Measurements from ENCODE around the gene KIT.

Gene KIT

DNA sequence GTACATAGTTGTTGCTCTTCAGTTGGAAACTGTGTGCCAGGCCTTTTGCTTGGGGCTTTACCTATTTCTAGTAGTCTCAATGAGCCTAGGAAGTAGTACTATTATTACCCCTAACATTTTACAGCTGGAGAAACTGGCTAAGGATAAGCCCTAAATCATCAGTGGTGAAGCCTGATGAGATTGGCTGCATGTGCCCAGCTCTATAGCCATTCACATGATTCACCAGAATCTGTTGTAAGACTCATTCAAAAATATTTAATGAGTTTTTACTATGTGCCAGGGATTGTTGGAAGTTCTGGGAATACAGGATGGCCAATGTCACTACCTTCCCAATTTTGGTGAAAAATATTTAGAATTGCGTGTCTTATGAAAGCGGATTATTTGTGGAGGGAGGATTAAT lies 2.8 kb downstream of the KIT start:
- no peak for DNase-seq (ENCODE audit: low read depth in 2 of 2)

DNA sequence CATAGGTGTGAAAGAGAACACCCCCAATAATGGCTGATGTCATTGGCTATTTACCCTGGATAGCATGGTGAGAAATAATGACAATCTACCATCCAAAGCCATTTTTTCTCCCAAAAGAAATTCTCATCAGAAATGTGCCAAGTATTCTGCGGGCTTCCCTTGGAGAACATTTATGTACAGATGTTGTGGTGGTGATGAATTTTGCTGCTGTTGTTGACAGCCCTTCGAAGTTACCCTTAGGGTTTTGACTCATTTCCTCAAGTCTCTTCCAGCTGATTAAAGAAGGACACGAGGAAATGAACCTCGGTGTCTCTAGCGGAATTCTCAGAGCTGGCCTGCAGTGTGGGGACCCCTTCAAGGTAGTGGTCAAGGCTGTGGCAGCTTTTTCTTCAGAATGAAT lies 3.4 kb downstream of the KIT start:
- no peak for DNase-seq (ENCODE audit: low read depth in 2 of 2)

DNA sequence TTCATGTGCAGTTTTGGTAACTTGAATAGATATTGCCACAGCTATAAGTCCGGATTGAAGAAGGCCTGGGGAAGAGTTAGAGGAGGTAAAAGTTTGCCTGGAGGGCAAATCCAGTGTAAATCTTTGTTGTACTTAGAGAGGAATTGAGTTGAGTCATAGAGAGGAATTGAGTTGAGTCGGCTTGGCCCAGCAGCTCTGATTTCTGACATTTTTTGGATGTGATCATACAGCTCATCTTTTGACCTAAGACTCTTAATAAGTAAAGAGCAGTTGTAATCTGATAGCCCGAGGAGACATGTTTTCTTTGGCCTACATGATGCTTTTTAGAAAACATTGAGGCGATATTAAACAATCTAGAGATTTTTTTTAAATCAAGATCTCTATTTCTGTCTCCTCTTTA lies 3.9 kb downstream of the KIT start:
- no peak for DNase-seq (ENCODE audit: low read depth in 2 of 2)

DNA sequence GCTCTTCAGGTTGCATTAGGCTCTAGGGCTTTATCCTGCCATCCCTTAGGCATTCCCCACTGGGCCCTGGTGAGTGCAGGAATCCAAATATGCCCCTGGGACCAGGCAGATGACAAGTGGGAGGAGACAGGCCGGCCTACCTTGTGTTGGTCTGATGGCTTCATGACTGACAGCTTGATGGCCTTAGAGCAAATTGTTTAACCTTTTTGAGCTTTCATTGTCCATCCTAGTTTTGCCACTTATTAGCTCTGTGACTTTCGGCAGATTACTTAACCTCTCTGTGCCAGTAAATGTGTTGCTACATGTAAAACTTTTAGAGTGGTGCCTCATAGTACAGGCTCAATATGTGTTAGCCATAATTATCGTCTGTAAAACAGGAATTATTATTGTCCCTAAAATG lies 4.4 kb downstream of the KIT start:
- no peak for DNase-seq (ENCODE audit: low read depth in 2 of 2)

DNA sequence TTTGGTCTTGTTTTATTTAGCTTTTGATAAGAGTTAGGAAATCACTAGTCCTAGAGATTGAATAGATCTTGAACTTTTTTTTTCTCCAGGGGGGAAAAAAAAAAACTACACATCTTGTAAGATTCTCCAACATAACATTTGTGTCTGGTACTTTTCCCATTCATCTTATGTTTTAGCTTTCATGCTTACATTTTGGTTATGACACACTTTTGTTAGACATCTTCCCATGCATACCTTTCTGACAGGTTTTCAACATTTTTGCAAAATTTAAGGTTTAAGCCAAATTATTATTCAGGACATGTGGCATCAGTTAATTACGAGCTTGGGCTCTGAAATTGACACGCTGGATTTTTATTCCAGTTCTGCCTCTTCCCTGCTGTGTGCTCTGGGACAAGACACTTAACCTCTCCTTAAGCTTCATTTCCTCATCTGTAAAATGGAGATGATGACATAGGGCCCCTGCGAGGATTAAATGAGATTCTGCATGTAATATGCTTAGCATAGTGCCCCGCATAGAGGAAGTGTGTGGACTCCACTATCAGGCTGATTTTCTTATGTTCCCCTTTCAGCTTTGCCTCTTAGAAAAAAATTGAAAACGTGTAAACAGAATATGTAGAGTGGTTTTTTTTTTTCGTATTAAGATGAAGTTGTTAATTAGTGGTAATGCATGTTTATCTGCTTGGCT lies 5.3 kb downstream of the KIT start:
- no peak for DNase-seq (ENCODE audit: low read depth in 2 of 2)

DNA sequence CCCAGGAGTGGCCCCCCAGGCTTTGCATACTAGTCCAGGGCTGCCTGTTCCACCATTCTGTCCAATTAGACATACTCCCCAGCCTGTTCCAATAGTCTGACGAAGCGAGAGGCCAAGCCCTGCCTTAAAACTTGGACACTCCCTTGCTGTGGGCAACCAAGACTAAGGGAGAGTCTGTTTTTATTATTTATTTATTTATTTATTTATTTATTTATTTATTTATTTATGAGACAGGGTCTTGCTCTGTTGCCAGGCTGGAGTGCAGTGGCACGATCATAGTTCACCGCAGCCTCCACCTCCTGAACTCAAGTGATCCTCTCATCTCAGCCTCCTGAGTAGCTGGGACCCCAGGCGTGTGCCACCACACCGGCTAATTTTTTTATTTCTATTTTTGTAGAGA lies 6.6 kb downstream of the KIT start:
- DNase-seq (ENCODE audit: low read depth in 2 of 2), result no peak

DNA sequence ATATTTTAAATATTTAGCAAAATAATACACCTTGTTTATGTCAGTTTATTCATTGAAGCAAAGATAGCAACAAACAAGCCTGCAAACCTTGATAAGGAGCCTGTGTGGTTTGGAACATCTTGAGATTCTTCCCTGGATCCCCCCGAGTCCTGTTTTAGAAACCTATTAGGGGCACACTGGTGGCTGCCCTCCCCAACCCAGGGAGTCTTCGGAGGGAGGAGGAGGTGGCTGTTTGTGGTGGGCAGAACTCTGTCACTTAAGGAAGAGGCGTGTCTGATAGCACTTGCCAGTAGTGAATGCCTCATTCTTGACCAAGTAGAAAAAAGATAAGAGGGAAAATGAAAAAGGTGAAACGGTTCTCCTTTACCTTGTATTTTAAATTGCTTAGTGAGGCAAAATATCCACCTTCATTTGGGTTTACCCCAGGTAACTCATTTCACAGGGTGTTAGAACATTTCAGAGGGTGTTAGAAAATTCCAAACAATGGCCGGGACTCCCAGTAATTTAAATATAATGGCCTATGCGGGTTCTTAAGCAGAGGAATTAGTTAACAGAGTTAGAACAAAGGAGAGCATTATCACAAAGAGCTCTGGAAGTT lies 10.4 kb downstream of the KIT start:
- DNase-seq (ENCODE audit: low read depth in 2 of 2), result no peak

DNA sequence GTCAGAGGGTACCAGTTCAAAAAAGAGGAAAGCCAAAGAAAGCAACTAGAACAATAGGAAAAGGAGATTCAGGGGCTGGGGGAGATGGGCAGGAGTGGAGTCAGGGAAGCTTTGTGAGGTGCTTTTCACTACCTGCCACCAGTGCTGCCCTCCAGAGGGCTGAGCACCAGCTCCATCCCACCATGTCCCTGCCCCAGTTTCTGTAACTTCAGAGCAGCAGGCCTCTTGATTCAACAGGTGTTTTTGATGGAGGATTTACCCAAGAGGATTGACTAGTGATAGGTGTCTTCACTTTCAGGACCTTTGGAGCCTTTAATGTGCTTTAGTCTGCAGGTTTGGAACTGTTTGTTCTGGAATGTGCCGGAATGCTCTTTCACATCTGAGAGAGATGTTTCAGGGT lies 12.1 kb downstream of the KIT start:
- no peak for DNase-seq (ENCODE audit: low read depth in 2 of 2)

DNA sequence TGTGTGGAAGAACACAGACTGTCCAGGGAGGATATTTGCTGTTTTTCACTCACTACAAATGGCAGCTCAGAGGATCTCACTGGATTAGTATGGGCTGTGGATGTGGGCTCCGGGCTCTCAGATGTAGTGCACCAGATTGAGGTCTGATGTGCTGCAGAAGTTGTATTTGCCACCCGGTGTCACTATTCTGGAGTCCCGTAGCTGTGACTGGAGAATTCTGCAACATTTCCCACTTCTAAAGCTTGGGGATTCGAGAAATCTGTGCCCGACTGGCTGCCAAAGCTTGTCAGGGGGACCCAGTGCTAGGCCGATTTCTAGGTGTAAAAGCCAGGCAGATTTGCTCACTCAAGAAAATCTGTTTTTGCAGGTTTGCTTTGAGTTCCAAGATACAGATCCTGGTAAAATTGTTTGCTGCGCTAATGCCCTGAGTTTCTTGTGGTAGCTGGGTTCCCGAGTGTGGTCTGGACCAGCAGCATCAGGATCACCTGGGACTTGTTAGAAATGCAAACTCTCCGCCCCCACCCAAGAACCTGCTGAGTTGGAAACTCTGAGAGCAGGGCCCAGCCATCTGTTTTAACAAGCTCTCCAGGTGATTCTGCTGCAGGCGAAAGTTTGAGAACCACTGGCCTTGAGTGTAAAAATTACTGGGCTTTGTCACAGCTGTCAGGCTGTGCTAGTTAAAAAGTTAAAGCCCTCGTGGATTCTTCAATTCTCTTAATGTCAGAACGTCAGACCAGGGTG lies 18.1 kb downstream of the KIT start:
- no peak for DNase-seq (ENCODE audit: low read depth in 2 of 2)

DNA sequence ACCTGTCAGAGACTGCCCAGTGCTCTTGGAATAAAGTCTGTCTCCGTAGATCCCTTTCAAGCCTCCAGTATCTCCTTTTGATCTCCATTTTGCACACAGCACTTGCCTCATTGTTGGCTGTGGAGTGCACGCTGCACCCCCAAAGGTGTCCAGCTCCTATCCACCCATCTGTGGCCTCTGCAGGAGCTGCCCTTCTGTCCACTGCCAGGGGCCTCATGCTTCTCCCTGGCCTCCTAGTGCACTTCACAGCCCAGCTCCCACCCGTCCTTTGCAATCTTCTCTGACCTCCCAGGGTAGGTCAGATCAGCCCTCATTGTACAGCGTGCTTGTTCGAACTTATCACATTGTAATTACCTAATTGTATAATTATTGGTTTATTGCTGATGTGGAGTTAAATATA lies 18.9 kb downstream of the KIT start:
- no peak for DNase-seq (ENCODE audit: low read depth in 2 of 2)

DNA sequence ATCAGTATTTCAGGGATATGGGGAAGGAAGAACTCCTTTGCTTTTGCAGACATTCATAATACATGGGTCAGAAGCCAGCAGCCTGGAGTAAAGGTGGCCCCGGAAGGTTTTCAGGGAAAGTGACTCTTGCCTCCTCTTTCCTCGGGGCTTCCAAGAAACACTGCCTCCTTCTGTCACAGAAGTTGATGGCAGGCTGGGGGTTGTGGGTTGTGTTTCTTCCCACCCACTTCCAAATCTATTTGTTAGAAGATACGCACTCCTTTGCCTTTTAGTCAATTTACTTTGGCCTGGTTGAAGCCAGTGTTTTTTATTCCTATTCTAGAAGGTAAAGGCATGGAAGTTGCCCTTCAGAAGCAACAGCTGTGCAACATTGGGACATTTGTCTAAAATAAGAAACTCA lies 19.7 kb downstream of the KIT start:
- no peak for DNase-seq (ENCODE audit: low read depth in 2 of 2)

DNA sequence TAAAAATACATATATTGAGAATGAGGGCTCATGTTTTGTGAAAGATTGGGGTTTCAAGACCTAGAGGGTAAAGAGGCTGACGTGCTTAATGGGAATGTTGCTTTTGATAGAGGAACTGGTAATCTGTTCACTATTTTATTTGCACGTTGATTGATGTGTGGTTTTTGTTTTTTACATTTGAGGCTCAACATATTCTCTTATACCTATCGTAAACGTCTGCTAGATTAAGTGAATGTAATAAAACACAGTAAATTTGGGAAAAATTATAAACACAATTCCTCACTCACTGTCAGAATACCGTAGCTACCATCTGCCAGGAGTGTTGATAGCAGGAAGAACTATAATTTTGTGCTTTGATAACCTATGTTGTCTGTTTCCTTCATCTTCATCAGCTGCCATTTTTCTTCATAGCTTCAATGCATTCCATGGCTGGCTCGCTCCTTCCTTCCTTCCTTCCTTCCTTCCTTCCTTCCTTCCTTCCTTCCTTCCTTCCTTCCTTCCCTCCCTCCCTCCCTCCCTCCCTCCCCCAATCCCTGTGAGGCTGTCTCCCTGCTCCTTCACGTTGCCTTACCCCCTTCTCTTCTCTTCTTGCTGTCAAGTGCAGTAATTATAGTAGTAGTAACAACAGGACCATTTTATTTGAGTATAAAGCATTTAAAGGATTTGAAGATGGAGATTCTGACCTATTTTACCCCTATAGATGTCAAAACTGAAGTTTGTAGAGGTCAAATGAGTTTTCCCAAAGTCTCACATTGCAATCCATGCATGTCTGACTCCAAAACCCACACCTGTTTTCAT lies 20.3 kb downstream of the KIT start:
- DNase-seq (ENCODE audit: low read depth in 2 of 2), result no peak

DNA sequence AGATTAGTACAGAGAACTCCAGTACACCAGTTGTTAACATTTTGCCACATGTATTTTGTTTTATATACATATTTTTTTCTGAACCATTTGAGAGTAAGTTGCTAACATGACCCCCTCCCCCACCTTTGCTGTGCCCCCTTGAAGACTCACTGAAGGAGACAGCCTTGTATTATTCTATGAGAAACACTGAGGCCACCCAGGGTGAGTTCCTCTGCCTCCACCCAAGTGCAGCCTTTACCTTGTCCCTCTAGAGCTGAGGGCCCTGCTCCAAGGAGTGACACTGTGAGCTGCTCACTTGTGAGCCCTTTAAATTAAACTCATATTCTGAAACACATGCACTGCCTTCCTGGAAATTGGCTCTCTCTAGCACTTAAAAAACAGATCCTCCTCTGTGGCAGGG lies 21.1 kb downstream of the KIT start:
- DNase-seq (ENCODE audit: low read depth in 2 of 2), result no peak

DNA sequence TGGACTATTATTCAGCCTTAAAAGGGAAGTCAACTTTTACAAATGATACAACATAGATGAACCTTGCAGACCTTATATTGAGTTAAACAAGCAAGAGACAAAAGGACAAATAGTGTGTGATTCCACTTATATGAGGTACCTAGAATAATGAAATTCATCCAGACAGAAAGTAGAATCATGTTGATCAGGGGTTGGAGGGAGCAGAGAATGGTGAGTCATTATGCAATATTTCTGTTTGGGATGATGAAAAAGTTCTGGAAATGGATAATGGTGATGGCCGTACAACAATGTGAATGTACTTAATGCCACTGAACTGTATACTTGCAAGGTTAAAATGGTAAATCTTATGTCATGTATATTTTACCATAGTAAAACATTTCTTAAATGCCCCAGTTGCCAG lies 22.1 kb downstream of the KIT start:
- DNase-seq (ENCODE audit: low read depth in 2 of 2), result no peak

DNA sequence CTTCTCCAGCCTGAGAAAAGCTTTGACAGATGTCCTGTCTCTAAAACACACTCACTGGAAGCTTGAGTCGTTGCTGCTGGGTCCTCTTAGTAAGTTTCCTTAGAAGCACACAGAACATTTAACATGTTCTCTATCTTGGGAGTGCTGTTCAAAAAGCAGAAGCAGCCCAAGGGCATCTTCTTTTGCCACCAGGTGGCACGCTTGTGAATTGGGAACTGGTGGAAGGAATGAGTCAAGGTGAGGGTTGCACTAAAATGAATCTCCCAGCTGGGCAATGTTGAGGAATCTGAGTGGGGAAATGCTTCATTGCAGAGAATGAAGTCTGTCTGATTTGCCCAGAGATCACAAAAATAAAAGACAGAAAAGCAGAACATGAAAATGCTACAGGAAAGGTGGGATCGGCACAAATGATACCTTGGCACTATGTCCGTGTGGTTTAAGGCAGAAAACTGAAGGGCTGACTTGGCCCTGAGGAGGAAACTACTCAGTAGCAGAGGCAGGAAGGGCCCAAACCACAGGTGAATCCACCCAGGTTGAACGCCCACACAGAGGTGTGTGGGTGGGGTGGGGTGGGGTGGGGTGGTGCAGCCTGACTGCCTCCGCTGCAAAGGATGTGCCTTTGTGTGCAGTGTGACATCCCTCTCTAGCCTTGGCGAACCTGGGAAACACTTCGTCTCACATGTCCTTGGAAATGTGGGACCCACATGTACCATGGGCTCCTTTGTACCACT lies 26.0 kb downstream of the KIT start:
- peak; percentile 21 to 27 for DNase-seq (ENCODE audit: low read depth in 2 of 2)

DNA sequence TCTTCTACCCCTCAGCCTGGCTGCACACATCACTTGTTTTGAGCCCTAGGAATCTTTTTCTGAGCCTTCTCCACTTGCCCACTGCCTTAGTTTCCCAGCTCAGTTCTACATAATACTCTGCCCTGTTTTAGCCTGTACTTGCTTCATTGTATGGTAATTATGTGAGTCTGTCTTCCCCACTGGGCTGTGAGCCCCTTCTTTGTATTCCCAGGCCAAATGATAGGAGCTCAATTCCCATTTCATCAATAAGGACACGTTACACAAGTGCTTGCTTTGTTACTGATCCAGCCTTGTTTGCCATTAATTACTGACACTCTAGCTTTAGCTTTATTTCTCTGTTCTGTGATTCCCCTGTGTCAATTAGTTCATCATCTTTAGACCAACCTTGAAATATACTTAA lies 28.1 kb downstream of the KIT start:
- DNase-seq (ENCODE audit: low read depth in 2 of 2), result no peak

DNA sequence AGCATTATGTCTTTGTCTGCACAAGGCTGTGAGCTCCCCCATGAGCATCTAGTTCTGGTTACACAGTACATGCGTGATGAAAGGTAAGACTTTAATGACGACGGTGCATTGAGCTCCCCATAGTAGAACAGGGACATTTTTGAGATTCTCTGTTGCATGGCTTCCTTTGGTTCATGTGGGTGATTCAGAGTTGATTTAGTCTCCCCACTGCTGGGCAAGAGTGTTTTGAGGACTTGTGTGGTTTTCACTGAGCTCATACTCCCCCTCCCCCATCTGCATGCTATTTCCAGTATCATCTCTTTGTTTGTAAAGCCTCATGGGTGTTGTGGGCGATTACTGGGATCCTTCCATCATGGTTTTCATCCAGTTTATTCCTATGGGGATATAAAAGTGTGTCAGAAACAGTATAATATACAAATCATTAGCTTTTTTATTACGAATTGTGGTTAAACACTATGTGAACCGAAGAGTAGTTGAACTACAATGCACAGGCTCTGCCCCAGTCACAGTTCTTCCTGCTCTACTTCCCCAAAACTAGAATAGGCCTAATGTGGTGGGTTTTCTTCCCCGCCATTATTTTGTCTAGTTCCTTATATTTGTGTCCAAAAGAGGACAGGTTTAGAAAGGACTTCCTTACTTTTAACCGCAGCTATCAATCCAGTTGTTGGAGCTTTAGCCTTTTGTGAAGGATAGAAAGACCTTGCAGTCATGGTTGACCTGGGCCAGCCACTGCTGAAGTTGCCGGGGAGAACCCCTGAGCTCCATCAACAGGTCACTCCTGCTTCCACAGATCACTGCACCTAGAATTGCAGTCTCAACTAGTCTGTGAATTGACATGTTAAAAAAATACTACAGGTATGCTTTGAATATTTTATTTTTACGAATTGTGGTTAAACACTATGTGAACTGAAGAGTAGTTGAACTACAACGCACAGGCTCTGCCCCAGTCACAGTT lies 30.4 kb downstream of the KIT start:
- DNase-seq (ENCODE audit: low read depth in 2 of 2), result no peak

DNA sequence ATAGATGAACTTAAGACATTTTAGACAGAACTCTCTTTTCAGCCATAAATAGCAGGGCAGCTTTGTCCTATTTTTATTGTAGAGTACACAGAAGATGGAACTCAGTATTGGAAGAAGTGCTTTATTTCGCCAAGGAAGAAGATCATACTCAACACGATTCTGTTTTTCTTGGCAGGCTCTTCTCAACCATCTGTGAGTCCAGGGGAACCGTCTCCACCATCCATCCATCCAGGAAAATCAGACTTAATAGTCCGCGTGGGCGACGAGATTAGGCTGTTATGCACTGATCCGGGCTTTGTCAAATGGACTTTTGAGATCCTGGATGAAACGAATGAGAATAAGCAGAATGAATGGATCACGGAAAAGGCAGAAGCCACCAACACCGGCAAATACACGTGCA lies 37.6 kb downstream of the KIT start:
- no peak for DNase-seq (ENCODE audit: low read depth in 2 of 2)

DNA sequence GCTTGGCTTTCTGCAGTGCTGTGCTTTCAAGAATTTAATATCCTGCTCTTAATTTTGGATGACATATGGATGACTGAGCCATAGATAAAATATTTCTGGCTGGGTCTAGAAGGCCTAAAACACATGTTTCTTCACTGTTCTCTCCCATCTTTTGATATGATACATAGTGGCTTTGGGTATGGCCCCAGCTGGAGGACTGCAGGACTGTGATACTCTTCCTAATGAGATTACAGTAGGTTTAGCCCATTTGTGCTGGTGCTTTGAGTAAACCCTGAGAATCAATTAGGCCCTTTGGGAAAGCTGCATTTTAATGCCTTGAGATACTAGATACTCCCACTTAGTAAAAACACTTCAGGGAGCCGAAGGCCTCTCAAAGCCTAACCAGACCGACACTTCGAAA lies 38.0 kb downstream of the KIT start:
- no peak for DNase-seq (ENCODE audit: low read depth in 2 of 2)

DNA sequence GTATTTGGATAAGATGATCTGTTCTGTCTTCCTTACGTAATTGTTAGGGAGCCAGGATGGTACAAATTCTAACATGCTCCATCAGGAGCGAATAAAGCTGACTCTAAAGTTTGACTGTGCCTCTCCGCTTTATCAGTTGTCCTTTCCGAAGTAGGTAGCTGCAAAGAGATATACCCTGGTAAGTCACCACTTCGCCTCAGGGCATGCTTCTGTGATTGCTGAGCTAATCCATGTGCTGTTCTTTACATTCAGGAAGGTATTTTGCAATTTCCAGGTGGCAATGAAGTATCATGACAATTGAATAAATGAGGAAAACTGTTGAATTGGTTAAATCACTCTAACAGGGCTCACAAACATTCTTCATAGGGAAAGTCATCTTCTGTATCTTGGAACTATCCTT lies 38.9 kb downstream of the KIT start:
- DNase-seq (ENCODE audit: low read depth in 2 of 2), result no peak

DNA sequence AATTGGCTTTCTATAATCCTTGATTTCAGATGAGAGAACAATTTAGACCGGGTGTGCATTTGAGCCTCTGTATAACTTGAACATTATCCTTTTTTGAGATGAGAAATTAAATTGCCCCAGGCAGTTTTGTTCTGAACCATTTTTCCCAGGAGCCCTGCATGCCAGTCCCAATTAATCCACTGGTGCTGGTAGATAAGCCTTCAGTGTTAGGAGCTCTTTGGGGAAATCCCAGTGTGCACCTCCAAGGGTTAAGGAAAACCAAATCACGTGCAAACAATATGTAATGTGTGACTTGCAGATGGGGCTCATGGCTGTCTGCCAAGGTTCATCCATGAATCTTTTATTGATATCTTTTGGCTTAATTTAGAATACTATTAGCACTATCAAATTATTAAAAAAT lies 43.2 kb downstream of the KIT start:
- no peak for DNase-seq (ENCODE audit: low read depth in 2 of 2)

Measured in stimulated activated CD4-positive, alpha-beta T cell treated with anti-CD3 and anti-CD28 coated beads, Interleukin-1b, Interleukin-23, amount 100 ng/mL, for 4 hours (primary cell).